Inferior parietal cortex (tissue), 1 donor: ENCODE data around the gene SHISA6.
A peak's percentile ranks its signal among the peaks of the same experiment; 100 is the strongest.

Experiments
- DNase-seq: peaks from one replicate; pipeline ENCODE4 v3.0.0-alpha.2; 2016; ENCODE audit errors: extremely low spot score

Gene SHISA6

GRCh38 chr17:11349106-11349505 lies 108.1 kb downstream of the SHISA6 start:
- DNase-seq: no peak

GRCh38 chr17:11351479-11351878 lies 110.5 kb downstream of the SHISA6 start:
- DNase-seq: no peak

GRCh38 chr17:11353601-11354000 lies 112.6 kb downstream of the SHISA6 start:
- no peak for DNase-seq

- DNase-seq: no peak
Observed at GRCh38 chr17:11356371-11356770, 115.4 kb downstream of the SHISA6 start.

- no peak for DNase-seq
Observed at GRCh38 chr17:11363565-11364117, 122.6 kb downstream of the SHISA6 start.

- DNase-seq: peak; percentile 16
Observed at GRCh38 chr17:11366272-11366850, 125.3 kb downstream of the SHISA6 start.

- no peak for DNase-seq
Observed at GRCh38 chr17:11369575-11369974, 128.6 kb downstream of the SHISA6 start.

GRCh38 chr17:11372692-11373091 lies 131.7 kb downstream of the SHISA6 start:
- no peak for DNase-seq

- DNase-seq: no peak
Observed at GRCh38 chr17:11378506-11378905, 137.5 kb downstream of the SHISA6 start.

- DNase-seq: no peak
Observed at GRCh38 chr17:11380761-11381160, 139.7 kb downstream of the SHISA6 start.

- DNase-seq: no peak
Observed at GRCh38 chr17:11383157-11383556, 142.1 kb downstream of the SHISA6 start.

- DNase-seq: no peak
Observed at GRCh38 chr17:11384131-11384530, 143.1 kb downstream of the SHISA6 start.

- no peak for DNase-seq
Observed at GRCh38 chr17:11387610-11388009, 146.6 kb downstream of the SHISA6 start.

GRCh38 chr17:11388054-11388453 lies 147.0 kb downstream of the SHISA6 start:
- no peak for DNase-seq

- DNase-seq: no peak
Observed at GRCh38 chr17:11389583-11389982, 148.6 kb downstream of the SHISA6 start.

GRCh38 chr17:11391134-11391533 lies 150.1 kb downstream of the SHISA6 start:
- no peak for DNase-seq

GRCh38 chr17:11404431-11405276 lies 163.6 kb downstream of the SHISA6 start:
- DNase-seq: no peak

- DNase-seq: no peak
Observed at GRCh38 chr17:11406716-11407115, 165.7 kb downstream of the SHISA6 start.

GRCh38 chr17:11412654-11413053 lies 171.6 kb downstream of the SHISA6 start:
- no peak for DNase-seq

GRCh38 chr17:11418342-11418741 lies 177.3 kb downstream of the SHISA6 start:
- no peak for DNase-seq

- no peak for DNase-seq
Observed at GRCh38 chr17:11430751-11431150, 189.7 kb downstream of the SHISA6 start.

- DNase-seq: no peak
Observed at GRCh38 chr17:11438673-11439072, 197.7 kb downstream of the SHISA6 start.

- DNase-seq: no peak
Observed at GRCh38 chr17:11441004-11441403, 200.0 kb downstream of the SHISA6 start.
